ENCODE measurements around the gene ITPK1. TPM values are rescaled to one million over a fixed set of nuclear protein-coding genes. Genes with fewer than 3 reads are reported as not detected.

ITPK1 gene
- total RNA-seq, 4 donors from 2014 or later = 108 to 221 (median 138) TPM

DNA sequence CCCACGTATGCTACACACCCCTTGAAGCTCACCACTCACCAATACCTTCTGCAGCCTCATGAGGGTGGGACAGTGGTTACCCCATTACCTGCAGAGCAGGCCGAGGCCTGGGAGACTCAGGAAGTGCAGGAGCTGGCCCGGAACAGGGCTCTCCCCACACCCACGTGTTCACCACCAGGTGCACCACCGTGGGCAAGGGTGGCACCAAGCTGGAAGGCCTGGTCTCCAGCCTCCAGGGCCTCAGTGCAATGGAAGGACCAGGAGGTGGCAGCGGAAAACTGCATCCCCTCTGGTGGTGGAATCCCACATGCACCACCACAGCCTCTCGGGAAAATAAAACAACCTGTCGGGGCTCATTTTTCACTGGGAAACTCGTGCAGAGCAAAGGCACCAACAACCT is 36.4 kb downstream of the ITPK1 start:
- intact Hi-C loops (cut with DNase I) = no loop called here
- Histone ChIP-seq H3K9me3 (no peaks in the 10 kb centered on the region), H3K4me1 (peaks cover 58 to 80% (median 79%) of the 10 kb centered on the region in 4 donors), H3K4me3 (no peak overlapping the region), H3K27ac (replicated peaks in 1 of 4) (peak overlapping the region in 2 of 4 donors; percentile 20 to 34), H3K27me3 (no peaks in the 10 kb centered on the region), H3K36me3 (no peaks in the 10 kb centered on the region)
- no peak for DNase-seq (ENCODE audit: extremely low spot score)
- TF ChIP-seq POLR2AphosphoS5 (IDR thresholded peaks at IDR 0.05) = no peak
- no peak for TF ChIP-seq EP300 (IDR thresholded peaks at IDR 0.05)
- TF ChIP-seq CTCF (IDR thresholded peaks at IDR 0.05) = no peak
- no peak for TF ChIP-seq POLR2A (IDR thresholded peaks at IDR 0.05; ENCODE audit: low read depth)
- 67% methylated on average over 4 of the region's 9 CpGs for WGBS

DNA sequence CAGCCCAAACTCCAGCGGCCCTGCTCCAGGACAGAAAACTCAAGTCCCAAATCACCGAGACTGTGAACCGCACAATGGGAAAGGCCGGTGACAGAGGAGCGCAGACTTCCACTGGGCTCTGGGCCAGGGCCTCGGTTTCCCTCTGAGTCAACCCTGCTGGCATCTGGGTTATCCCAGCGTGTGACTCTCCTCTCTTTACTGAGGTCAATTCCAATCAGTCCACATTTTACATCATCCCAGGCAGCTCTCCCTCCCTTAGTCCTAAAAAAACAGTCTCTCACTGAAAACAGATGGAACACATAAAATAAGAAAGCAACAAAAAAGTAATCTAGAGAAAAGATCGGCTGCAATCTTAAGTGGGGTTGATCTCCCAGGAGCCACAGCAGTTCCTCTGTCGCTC is 36.9 kb downstream of the ITPK1 start:
- H3K4me3 ChIP-seq = no peak overlapping the region
- H3K4me1 ChIP-seq = peaks cover 56 to 80% (median 79%) of the 10 kb centered on the region in 4 donors
- no peak for TF ChIP-seq CTCF (IDR thresholded peaks at IDR 0.05)
- TF ChIP-seq EP300 (IDR thresholded peaks at IDR 0.05) = no peak
- TF ChIP-seq POLR2AphosphoS5 (IDR thresholded peaks at IDR 0.05) = no peak
- TF ChIP-seq POLR2A (IDR thresholded peaks at IDR 0.05; ENCODE audit: low read depth) = no peak
- 64% methylated on average over 8 of the region's 9 CpGs for WGBS
- peak overlapping the region; percentile 10 to 47 (median 38) for H3K27ac ChIP-seq (replicated peaks in 1 of 4)
- intact Hi-C loops (cut with DNase I) = no loop called here
- no peak for DNase-seq (ENCODE audit: extremely low spot score)
- H3K36me3 ChIP-seq = no peaks in the 10 kb centered on the region
- no peaks in the 10 kb centered on the region for H3K27me3 ChIP-seq
- no peaks in the 10 kb centered on the region for H3K9me3 ChIP-seq

DNA sequence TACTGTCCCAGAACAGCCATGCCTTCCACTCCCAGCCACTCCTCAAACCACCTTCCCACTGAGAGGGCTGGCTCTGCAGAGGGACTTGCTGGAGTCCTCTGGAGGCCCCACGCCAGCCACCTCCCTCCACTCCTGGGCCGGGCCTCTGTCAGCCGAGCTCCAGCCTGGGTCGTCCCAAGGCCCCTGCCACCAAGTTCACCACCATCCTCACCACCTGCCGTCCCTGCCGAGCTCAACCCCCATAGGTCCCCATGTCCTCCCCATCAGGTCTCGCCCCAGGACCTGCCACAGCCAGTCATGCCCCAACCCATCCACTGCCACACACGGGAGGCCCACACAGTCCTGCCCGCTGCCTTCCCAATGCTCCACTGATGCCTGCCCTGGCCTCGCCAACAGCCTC is 39.0 kb downstream of the ITPK1 start:
- DNase-seq (ENCODE audit: extremely low spot score) = no peak
- 98% methylated on average over 10 of the region's 10 CpGs for WGBS
- H3K27ac ChIP-seq (replicated peaks in 1 of 4) = peak overlapping the region in 2 of 4 donors; percentile 29 to 76
- H3K9me3 ChIP-seq = no peaks in the 10 kb centered on the region
- intact Hi-C loops (cut with DNase I) = no loop called here
- TF ChIP-seq EP300 (IDR thresholded peaks at IDR 0.05) = no peak
- no peak for TF ChIP-seq POLR2A (IDR thresholded peaks at IDR 0.05; ENCODE audit: low read depth)
- TF ChIP-seq POLR2AphosphoS5 (IDR thresholded peaks at IDR 0.05) = no peak
- TF ChIP-seq CTCF (IDR thresholded peaks at IDR 0.05) = no peak
- no peak overlapping the region for H3K4me3 ChIP-seq
- no peaks in the 10 kb centered on the region for H3K27me3 ChIP-seq
- H3K36me3 ChIP-seq = no peaks in the 10 kb centered on the region
- peaks cover 47 to 81% (median 77%) of the 10 kb centered on the region in 4 donors for H3K4me1 ChIP-seq

DNA sequence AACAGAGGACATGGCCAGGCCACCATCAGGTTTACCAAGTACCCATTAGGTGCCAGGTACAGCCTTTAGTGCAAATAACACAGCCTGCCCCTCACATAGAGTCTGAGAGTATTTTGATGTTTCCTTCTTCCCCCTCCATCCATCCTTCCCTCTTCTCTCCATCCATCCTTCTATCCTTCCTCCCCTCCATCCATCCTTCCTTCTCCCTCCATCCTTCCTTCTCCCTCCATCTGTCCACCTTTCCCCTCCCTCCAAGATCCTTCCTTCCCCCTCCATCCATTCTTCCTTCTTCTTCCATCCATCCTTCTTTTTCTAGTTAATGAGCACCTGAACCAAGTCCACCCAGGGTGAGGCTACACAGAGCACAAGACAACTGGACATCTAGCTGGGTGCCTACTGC is 39.8 kb downstream of the ITPK1 start:
- Histone ChIP-seq H3K4me3 (no peak overlapping the region), H3K27me3 (no peaks in the 10 kb centered on the region), H3K36me3 (no peaks in the 10 kb centered on the region), H3K4me1 (peaks cover 45 to 86% (median 81%) of the 10 kb centered on the region in 4 donors), H3K27ac (replicated peaks in 1 of 4) (peak overlapping the region in 2 of 4 donors; percentile 49 to 76), H3K9me3 (no peaks in the 10 kb centered on the region)
- intact Hi-C loops (cut with DNase I) = no loop called here
- TF ChIP-seq EP300 (IDR thresholded peaks at IDR 0.05) (no peak), CTCF (IDR thresholded peaks at IDR 0.05) (no peak), POLR2AphosphoS5 (IDR thresholded peaks at IDR 0.05) (no peak)
- no peak for DNase-seq (ENCODE audit: extremely low spot score)

Data from esophagus muscularis mucosa (tissue), 4 donors.